ENCODE results near the gene ILDR2.

Gene ILDR2

DNA sequence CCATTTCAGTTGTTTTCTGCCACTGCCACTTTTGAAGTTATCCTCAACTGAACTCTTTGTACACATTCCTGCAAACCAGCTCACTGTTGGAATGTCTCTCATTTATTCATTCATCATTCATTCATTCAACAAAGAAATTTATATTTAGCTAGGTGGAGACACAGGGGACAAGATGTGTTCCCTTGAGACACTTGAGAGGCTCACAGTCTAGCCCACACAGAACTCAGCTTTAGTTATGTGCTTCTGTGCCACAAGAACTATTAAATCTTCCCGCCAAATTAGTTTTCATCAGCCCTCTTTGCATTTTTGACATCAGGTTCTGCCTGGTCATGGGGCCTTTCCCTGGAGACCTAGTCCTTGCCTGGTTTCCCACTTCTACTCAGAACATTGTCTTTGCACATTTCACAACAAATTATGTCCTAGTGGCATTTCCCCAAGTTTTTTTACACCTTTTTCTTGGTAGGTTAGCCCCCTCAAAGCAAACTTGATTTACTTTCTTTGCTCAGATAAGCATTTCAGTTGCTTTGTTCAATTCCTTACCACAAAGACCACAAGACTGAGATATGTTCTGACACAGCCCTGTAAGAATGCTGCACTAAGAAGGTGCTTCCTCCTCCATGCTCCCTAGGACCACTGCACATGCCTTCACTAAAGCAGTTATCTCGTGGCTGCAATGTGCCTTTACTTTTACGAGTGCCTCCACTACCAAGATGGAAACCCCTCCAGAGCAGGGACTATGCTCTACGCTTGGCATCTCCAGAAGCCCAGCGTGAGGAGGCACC lies 31.0 kb downstream of the ILDR2 start:
- H4K8ac ChIP-seq (ENCODE audit: low read depth, low read length), result no peak overlapping the region
- H3K79me1 ChIP-seq (ENCODE audit: low read depth, low read length), result no peaks in the 10 kb centered on the region
- H3K36me3 ChIP-seq (replicated peaks in 1 of 2; ENCODE audit: control insufficient read depth in 2 of 2, insufficient read depth in 2 of 2, low read length in 2 of 2), result no peaks in the 10 kb centered on the region
- H3K23ac ChIP-seq (ENCODE audit: low read depth, low read length, poor library complexity), result no peak overlapping the region
- H2AFZ ChIP-seq (ENCODE audit: low read length), result no peak overlapping the region
- H3K9ac ChIP-seq (ENCODE audit: low read depth, low read length, poor library complexity), result no peak overlapping the region
- no peak overlapping the region for H3K4me2 ChIP-seq (ENCODE audit: insufficient read depth, low read length, poor library complexity, severe bottlenecking)
- peak overlapping the region; percentile 56 for H2AK5ac ChIP-seq (ENCODE audit: low read depth, low read length)
- H3K14ac ChIP-seq (ENCODE audit: low read length), result no peak overlapping the region
- H3K9me3 ChIP-seq (replicated peaks in 1 of 2; ENCODE audit: control insufficient read depth in 2 of 2, insufficient read depth in 1 of 2, low read depth in 1 of 2, low read length in 2 of 2), result no peaks in the 10 kb centered on the region
- H2BK15ac ChIP-seq (ENCODE audit: low read length), result peak overlapping the region; percentile 12
- peak overlapping the region; percentile 60 for H4K91ac ChIP-seq (ENCODE audit: low read depth, low read length, poor library complexity)
- H3K27me3 ChIP-seq (ENCODE audit: control insufficient read depth in 3 of 3, insufficient read depth in 3 of 3, low read depth in 1 of 3, low read length in 3 of 3), result no peaks in the 10 kb centered on the region
- no peak for DNase-seq (ENCODE audit: low spot score)
- H3K4ac ChIP-seq (ENCODE audit: low read length), result no peak overlapping the region
- no peak overlapping the region for H3K27ac ChIP-seq (replicated peaks; ENCODE audit: low read length)
- no peak overlapping the region for H2BK5ac ChIP-seq (ENCODE audit: low read length)
- H2BK120ac ChIP-seq (ENCODE audit: low read depth, low read length), result no peak overlapping the region
- peaks cover 29 to 42% of the 10 kb centered on the region in 2 donors for H3K4me1 ChIP-seq (ENCODE audit: control insufficient read depth in 2 of 2, insufficient read depth in 1 of 2, low read depth in 1 of 2, low read length in 2 of 2)
- no CpG with 5 or more reads among the region's 5 CpGs for WGBS, 2 donors (ENCODE audit: extremely low coverage in 2 of 2, insufficient read length in 2 of 2, insufficient replicate concordance in 1 of 2)
- H3K4me3 ChIP-seq (ENCODE audit: low read length in 2 of 2), result no peak overlapping the region
- H2BK12ac ChIP-seq (ENCODE audit: low read length), result no peak overlapping the region
- peak overlapping the region; percentile 76 for H3K18ac ChIP-seq (ENCODE audit: low read length)

DNA sequence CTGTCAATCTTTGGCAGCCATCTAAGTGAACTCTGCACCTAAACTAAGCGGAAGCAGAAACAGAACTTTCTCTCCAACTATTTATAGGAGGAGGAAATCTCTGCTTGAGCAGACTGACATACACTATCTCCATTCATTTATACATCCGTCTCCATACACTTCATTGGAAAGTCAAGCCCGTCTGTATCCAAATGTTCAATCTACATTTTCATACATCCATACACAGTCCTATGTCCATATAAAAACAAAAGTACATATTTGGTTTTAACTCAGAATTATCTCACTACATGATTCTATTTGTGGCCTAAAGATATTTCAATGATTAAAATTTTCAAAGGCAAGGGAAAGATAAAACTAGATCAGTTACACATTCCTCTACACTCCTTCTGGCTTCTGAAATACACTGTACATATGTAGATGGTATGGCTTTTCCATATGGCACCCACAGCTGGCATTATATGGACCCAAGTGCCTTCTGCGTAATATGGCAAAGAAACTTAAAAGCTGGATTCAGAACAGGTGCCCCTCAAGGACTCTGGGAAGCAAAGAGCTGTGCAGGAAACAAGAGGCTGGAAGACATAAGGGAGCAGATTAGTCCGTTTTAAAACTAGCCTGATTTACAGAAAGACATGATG lies 35.5 kb downstream of the ILDR2 start:
- H3K27ac ChIP-seq (replicated peaks; ENCODE audit: low read length), result no peak overlapping the region

DNA sequence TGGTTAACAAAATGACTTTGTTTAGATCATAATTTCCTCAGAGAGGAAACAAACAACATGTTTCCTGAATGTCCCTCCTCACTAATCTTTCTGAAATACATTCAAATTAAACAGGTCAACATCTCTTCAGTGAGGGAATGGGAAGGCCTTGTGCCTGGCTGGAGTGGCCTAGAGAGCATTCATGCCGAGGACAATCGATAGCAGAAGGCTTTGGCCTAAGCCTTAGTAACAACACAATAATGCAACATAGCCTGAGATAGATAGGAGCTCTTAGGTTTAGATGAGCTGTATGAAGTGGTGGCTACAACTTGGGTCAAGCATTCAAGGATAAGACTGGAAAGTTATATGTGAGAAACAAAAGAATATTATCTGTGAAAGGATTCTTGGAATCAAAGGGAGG lies 37.4 kb downstream of the ILDR2 start:
- Histone ChIP-seq H3K79me1 (ENCODE audit: low read depth, low read length) (no peaks in the 10 kb centered on the region), H3K9me3 (replicated peaks in 1 of 2; ENCODE audit: control insufficient read depth in 2 of 2, insufficient read depth in 1 of 2, low read depth in 1 of 2, low read length in 2 of 2) (peaks cover 0 to 5% of the 10 kb centered on the region in 2 donors), H3K18ac (ENCODE audit: low read length) (no peak overlapping the region), H3K23ac (ENCODE audit: low read depth, low read length, poor library complexity) (no peak overlapping the region), H2AFZ (ENCODE audit: low read length) (no peak overlapping the region), H3K14ac (ENCODE audit: low read length) (no peak overlapping the region), H2AK5ac (ENCODE audit: low read depth, low read length) (no peak overlapping the region), H3K36me3 (replicated peaks in 1 of 2; ENCODE audit: control insufficient read depth in 2 of 2, insufficient read depth in 2 of 2, low read length in 2 of 2) (peaks cover 5 to 28% of the 10 kb centered on the region in 2 donors), H4K91ac (ENCODE audit: low read depth, low read length, poor library complexity) (no peak overlapping the region), H2BK5ac (ENCODE audit: low read length) (no peak overlapping the region), H3K27ac (replicated peaks; ENCODE audit: low read length) (no peak overlapping the region), H3K4me1 (ENCODE audit: control insufficient read depth in 2 of 2, insufficient read depth in 1 of 2, low read depth in 1 of 2, low read length in 2 of 2) (peaks cover 0 to 12% of the 10 kb centered on the region in 2 donors), H2BK120ac (ENCODE audit: low read depth, low read length) (no peak overlapping the region), H3K4ac (ENCODE audit: low read length) (no peak overlapping the region), H3K9ac (ENCODE audit: low read depth, low read length, poor library complexity) (no peak overlapping the region), H4K8ac (ENCODE audit: low read depth, low read length) (no peak overlapping the region), H2BK15ac (ENCODE audit: low read length) (no peak overlapping the region), H2BK12ac (ENCODE audit: low read length) (no peak overlapping the region), H3K4me2 (ENCODE audit: insufficient read depth, low read length, poor library complexity, severe bottlenecking) (no peak overlapping the region), H3K4me3 (ENCODE audit: low read length in 2 of 2) (no peak overlapping the region), H3K27me3 (ENCODE audit: control insufficient read depth in 3 of 3, insufficient read depth in 3 of 3, low read depth in 1 of 3, low read length in 3 of 3) (no peaks in the 10 kb centered on the region)
- no CpG with 5 or more reads among the region's 2 CpGs for WGBS, 2 donors (ENCODE audit: extremely low coverage in 2 of 2, insufficient read length in 2 of 2, insufficient replicate concordance in 1 of 2)
- no peak for DNase-seq (ENCODE audit: low spot score)

More for the DNA sequence above, 35.5 kb downstream of the ILDR2 start:
- H3K79me1 ChIP-seq (ENCODE audit: low read depth, low read length), result no peaks in the 10 kb centered on the region
- no peak overlapping the region for H3K18ac ChIP-seq (ENCODE audit: low read length)
- peaks cover 7 to 9% of the 10 kb centered on the region in 2 donors for H3K4me1 ChIP-seq (ENCODE audit: control insufficient read depth in 2 of 2, insufficient read depth in 1 of 2, low read depth in 1 of 2, low read length in 2 of 2)
- H2AFZ ChIP-seq (ENCODE audit: low read length), result no peak overlapping the region
- no peaks in the 10 kb centered on the region for H3K27me3 ChIP-seq (ENCODE audit: control insufficient read depth in 3 of 3, insufficient read depth in 3 of 3, low read depth in 1 of 3, low read length in 3 of 3)
- H3K36me3 ChIP-seq (replicated peaks in 1 of 2; ENCODE audit: control insufficient read depth in 2 of 2, insufficient read depth in 2 of 2, low read length in 2 of 2), result peaks cover 4 to 18% of the 10 kb centered on the region in 2 donors
- no peak overlapping the region for H2BK12ac ChIP-seq (ENCODE audit: low read length)
- no peak overlapping the region for H2AK5ac ChIP-seq (ENCODE audit: low read depth, low read length)
- H3K9ac ChIP-seq (ENCODE audit: low read depth, low read length, poor library complexity), result no peak overlapping the region
- DNase-seq (ENCODE audit: low spot score), result no peak
- H3K9me3 ChIP-seq (replicated peaks in 1 of 2; ENCODE audit: control insufficient read depth in 2 of 2, insufficient read depth in 1 of 2, low read depth in 1 of 2, low read length in 2 of 2), result no peaks in the 10 kb centered on the region
- H4K91ac ChIP-seq (ENCODE audit: low read depth, low read length, poor library complexity), result no peak overlapping the region
- H4K8ac ChIP-seq (ENCODE audit: low read depth, low read length), result no peak overlapping the region
- H3K4ac ChIP-seq (ENCODE audit: low read length), result no peak overlapping the region
- no peak overlapping the region for H3K14ac ChIP-seq (ENCODE audit: low read length)
- no CpG with 5 or more reads among the region's 5 CpGs for WGBS, 2 donors (ENCODE audit: extremely low coverage in 2 of 2, insufficient read length in 2 of 2, insufficient replicate concordance in 1 of 2)
- H2BK120ac ChIP-seq (ENCODE audit: low read depth, low read length), result no peak overlapping the region
- H2BK5ac ChIP-seq (ENCODE audit: low read length), result no peak overlapping the region
- no peak overlapping the region for H3K23ac ChIP-seq (ENCODE audit: low read depth, low read length, poor library complexity)
- no peak overlapping the region for H2BK15ac ChIP-seq (ENCODE audit: low read length)
- no peak overlapping the region for H3K4me2 ChIP-seq (ENCODE audit: insufficient read depth, low read length, poor library complexity, severe bottlenecking)
- H3K4me3 ChIP-seq (ENCODE audit: low read length in 2 of 2), result no peak overlapping the region

DNA sequence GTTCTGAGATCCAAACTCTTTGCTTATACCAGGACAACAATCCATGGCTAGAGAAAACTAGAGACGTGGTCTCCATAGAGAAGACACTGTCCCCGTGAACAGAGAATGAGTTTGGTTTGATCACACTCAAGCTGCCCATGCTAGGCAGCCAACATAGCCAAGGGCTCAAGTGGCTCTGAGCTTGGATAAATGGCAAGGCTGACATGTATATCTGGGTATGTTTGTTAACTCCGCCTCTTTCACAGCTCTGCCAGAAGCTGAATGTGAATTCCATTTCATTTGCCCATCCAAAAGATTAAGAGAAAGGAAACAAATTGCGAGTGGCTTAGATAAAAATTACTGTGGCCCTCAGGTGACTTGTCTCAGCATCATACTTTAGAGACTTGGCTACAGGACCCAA lies 38.0 kb downstream of the ILDR2 start:
- Histone ChIP-seq H3K27ac (replicated peaks; ENCODE audit: low read length) (no peak overlapping the region), H2BK12ac (ENCODE audit: low read length) (no peak overlapping the region), H4K91ac (ENCODE audit: low read depth, low read length, poor library complexity) (no peak overlapping the region), H3K4me3 (ENCODE audit: low read length in 2 of 2) (no peak overlapping the region), H2BK120ac (ENCODE audit: low read depth, low read length) (no peak overlapping the region), H3K23ac (ENCODE audit: low read depth, low read length, poor library complexity) (no peak overlapping the region), H2BK15ac (ENCODE audit: low read length) (no peak overlapping the region), H3K79me1 (ENCODE audit: low read depth, low read length) (no peaks in the 10 kb centered on the region), H3K36me3 (replicated peaks in 1 of 2; ENCODE audit: control insufficient read depth in 2 of 2, insufficient read depth in 2 of 2, low read length in 2 of 2) (peaks cover 8 to 33% of the 10 kb centered on the region in 2 donors), H3K9me3 (replicated peaks in 1 of 2; ENCODE audit: control insufficient read depth in 2 of 2, insufficient read depth in 1 of 2, low read depth in 1 of 2, low read length in 2 of 2) (peaks cover 0 to 5% of the 10 kb centered on the region in 2 donors), H3K4me2 (ENCODE audit: insufficient read depth, low read length, poor library complexity, severe bottlenecking) (no peak overlapping the region), H3K4me1 (ENCODE audit: control insufficient read depth in 2 of 2, insufficient read depth in 1 of 2, low read depth in 1 of 2, low read length in 2 of 2) (peaks cover 0 to 12% of the 10 kb centered on the region in 2 donors), H3K27me3 (ENCODE audit: control insufficient read depth in 3 of 3, insufficient read depth in 3 of 3, low read depth in 1 of 3, low read length in 3 of 3) (no peaks in the 10 kb centered on the region), H3K4ac (ENCODE audit: low read length) (no peak overlapping the region), H3K14ac (ENCODE audit: low read length) (no peak overlapping the region), H3K9ac (ENCODE audit: low read depth, low read length, poor library complexity) (no peak overlapping the region), H2AK5ac (ENCODE audit: low read depth, low read length) (no peak overlapping the region), H2AFZ (ENCODE audit: low read length) (no peak overlapping the region), H2BK5ac (ENCODE audit: low read length) (no peak overlapping the region), H4K8ac (ENCODE audit: low read depth, low read length) (no peak overlapping the region), H3K18ac (ENCODE audit: low read length) (no peak overlapping the region)
- no peak for DNase-seq (ENCODE audit: low spot score)
- no CpG with 5 or more reads among the region's 4 CpGs for WGBS, 2 donors (ENCODE audit: extremely low coverage in 2 of 2, insufficient read length in 2 of 2, insufficient replicate concordance in 1 of 2)

Measured in neuronal stem cell (in vitro differentiated cells).